Endodermal cell (in vitro differentiated cells): ENCODE data around the gene CYB5R3. TPM values are rescaled to one million over a fixed set of nuclear protein-coding genes. Genes with fewer than 3 reads are reported as not detected.
A peak's percentile ranks its signal among the peaks of the same experiment; 100 is the strongest.

ENCODE experiments used
- DNase-seq: peaks from one replicate; pipeline ENCODE4 v3.0.0-alpha.2; 2017
- H3K27ac ChIP-seq: 2 replicates; pipeline ENCODE4 v1.5.1; 2013; ENCODE audit warnings: mild to moderate bottlenecking, low read depth, low read length, moderate library complexity
- H3K27me3 ChIP-seq: 2 replicates; pipeline ENCODE4 v1.6.1; 2013; ENCODE audit warnings: mild to moderate bottlenecking, low read length, moderate library complexity; ENCODE audit not compliant: insufficient read depth, control insufficient read depth, poor library complexity, severe bottlenecking
- H3K36me3 ChIP-seq: 2 replicates; pipeline ENCODE4 v1.7.0; 2013; ENCODE audit warnings: mild to moderate bottlenecking, low read length, moderate library complexity; ENCODE audit not compliant: control insufficient read depth, insufficient read depth
- H3K4me1 ChIP-seq: one replicate; pipeline ENCODE4 v1.7.0; 2013; ENCODE audit warnings: low read length; ENCODE audit not compliant: control insufficient read depth, insufficient read depth
- H3K4me3 ChIP-seq: 2 replicates; pipeline ENCODE4 v1.5.1; 2013; ENCODE audit warnings: mild to moderate bottlenecking, low read length, moderate library complexity
- H3K9ac ChIP-seq: 2 replicates; pipeline ENCODE4 v1.6.1; 2013; ENCODE audit warnings: mild to moderate bottlenecking, low read length, moderate library complexity; ENCODE audit not compliant: poor library complexity, severe bottlenecking; ENCODE audit errors: extremely low read depth
- H3K9me3 ChIP-seq: 2 replicates; pipeline ENCODE4 v1.6.1; 2013; ENCODE audit warnings: mild to moderate bottlenecking, low read length, moderate library complexity; ENCODE audit not compliant: control insufficient read depth
- H3K27ac Mint-ChIP-seq: 2 replicates; pipeline ENCODE4 v1.8.0; 2020; ENCODE audit warnings: mixed read lengths
- H3K27me3 Mint-ChIP-seq: 2 replicates; pipeline ENCODE4 v1.8.0; 2021; ENCODE audit warnings: mild to moderate bottlenecking, mixed read lengths; ENCODE audit not compliant: insufficient read depth
- H3K36me3 Mint-ChIP-seq: 2 replicates; pipeline ENCODE4 v1.8.0; 2020; ENCODE audit warnings: low read depth, mixed read lengths
- H3K4me1 Mint-ChIP-seq: 2 replicates; pipeline ENCODE4 v1.8.0; 2020; ENCODE audit warnings: mixed read lengths
- H3K4me3 Mint-ChIP-seq: 2 replicates; pipeline ENCODE4 v1.8.0; 2020; ENCODE audit warnings: mild to moderate bottlenecking, moderate library complexity, mixed read lengths
- H3K9me3 Mint-ChIP-seq: 2 replicates; pipeline ENCODE4 v1.8.0; 2020; ENCODE audit warnings: mild to moderate bottlenecking, mixed read lengths
- WGBS, 2 experiments: methylation state at CpG; one replicate each; pipeline versions ENCODE4 v1.1.5 to v1.1.7; 2013; ENCODE audit warnings: missing lambda C conversion rate in 2 of 2, mixed read lengths in 1 of 2; ENCODE audit not compliant: insufficient coverage in 1 of 2, insufficient read length in 1 of 2; 5-methylcytosine and 5-hydroxymethylcytosine counted together
- total RNA-seq, 2 donors: library from RNA; stranded (reverse); fragmentation: NEBNext Ultra II Directional in 1 of 2; extraction: Animal tissue kit (Norgen Biotek cat#: 25700) in 1 of 2; gene quantifications; 2 replicates in 1 of 2; 3 replicates in 1 of 2; pipeline ENCODE4 v1.2.1, GENCODE V29; 2021
- TF ChIP-seq, protein P1 (sequence below): fragments of 200-600 bp; sonication (generic); conservative IDR thresholded peaks from 2 replicates; pipeline ENCODE4 v1.5.0; 2021; ENCODE audit warnings: antibody characterized with exemption, mild to moderate bottlenecking

CYB5R3 gene
- total RNA-seq, 2 donors from 2014 or later, result 89.5 to 92.4 TPM

DNA sequence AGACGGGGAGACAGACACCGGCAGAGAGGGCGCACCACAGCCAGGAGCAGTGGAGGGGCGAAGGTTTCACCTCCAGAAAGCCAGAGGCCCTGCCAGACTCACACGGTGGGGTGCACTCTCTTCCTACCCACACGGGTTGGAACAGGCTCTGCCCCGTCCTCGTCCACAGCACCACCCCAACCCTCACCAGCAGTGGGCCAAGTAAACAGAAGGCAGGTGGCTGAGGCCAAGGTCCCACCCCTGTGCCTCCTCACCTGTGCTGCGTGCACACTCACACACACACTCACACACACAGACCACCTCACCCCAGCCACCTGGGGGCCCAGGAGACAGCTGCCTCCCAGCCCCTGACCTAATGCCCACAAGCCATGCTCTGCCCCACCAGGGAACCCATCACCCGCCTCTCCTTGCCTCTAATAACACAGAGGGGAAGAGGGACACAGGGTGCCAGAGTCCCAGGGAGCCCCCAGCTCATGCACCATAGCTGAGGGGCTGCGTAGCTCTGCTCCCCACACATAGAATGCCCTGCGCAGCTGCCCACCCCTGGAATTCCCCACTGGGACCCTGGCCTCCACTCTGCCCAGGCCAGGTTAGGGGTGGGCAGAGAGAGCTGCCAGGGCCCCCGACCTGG is 3.1 kb downstream of the CYB5R3 start:
- peaks cover 33% of the 10 kb centered on the region for H3K4me1 Mint-ChIP-seq
- Histone ChIP-seq H3K9ac (no peak overlapping the region), H3K4me1 (peaks cover 5% of the 10 kb centered on the region), H3K27me3 (no peaks in the 10 kb centered on the region), H3K9me3 (no peaks in the 10 kb centered on the region), H3K36me3 (no peaks in the 10 kb centered on the region), H3K4me3 (no peak overlapping the region), H3K27ac (no peak overlapping the region)
- no peaks in the 10 kb centered on the region for H3K36me3 Mint-ChIP-seq
- no peak overlapping the region for H3K4me3 Mint-ChIP-seq
- H3K9me3 Mint-ChIP-seq, result no peaks in the 10 kb centered on the region
- H3K27ac Mint-ChIP-seq, result peak overlapping the region; percentile 78
- no peaks in the 10 kb centered on the region for H3K27me3 Mint-ChIP-seq
- peak; percentile 43 for DNase-seq
- TF ChIP-seq, protein P1, sequence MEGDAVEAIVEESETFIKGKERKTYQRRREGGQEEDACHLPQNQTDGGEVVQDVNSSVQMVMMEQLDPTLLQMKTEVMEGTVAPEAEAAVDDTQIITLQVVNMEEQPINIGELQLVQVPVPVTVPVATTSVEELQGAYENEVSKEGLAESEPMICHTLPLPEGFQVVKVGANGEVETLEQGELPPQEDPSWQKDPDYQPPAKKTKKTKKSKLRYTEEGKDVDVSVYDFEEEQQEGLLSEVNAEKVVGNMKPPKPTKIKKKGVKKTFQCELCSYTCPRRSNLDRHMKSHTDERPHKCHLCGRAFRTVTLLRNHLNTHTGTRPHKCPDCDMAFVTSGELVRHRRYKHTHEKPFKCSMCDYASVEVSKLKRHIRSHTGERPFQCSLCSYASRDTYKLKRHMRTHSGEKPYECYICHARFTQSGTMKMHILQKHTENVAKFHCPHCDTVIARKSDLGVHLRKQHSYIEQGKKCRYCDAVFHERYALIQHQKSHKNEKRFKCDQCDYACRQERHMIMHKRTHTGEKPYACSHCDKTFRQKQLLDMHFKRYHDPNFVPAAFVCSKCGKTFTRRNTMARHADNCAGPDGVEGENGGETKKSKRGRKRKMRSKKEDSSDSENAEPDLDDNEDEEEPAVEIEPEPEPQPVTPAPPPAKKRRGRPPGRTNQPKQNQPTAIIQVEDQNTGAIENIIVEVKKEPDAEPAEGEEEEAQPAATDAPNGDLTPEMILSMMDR, result no peak
- 91 to 94% methylated on average over 6 to 13 of the region's 13 CpGs for WGBS, 2 experiments

DNA sequence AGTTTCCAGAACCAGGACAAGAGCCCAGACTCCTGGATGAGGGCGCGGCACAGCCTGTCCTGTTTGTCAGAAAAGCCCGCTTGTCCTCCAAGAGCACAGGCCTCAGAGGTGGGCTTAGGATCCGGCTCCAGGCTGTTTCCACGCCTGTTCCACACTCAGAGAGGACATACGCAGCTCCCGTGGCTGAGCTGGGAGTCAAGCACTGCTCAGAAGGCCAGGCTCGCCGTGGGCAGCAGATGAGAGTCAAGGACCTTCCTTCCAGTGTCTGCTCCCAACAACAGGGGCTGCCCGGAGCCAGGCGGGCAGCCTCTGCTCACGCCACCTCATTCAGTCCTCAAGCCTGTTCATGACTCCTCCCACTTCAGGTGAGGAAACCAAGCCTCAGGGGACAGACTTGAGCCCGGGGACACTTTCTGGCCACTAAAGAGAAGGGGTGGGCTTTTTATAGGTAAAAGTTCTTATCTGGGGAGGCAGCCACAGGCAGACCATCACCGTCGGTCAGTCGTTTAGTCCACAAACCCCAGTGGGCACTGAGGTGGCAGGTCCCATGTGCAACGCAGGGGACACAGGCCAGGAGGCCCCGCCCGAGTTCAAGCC is 3.8 kb downstream of the CYB5R3 start:
- Mint-ChIP-seq H3K4me3 (no peak overlapping the region), H3K27me3 (no peaks in the 10 kb centered on the region)
- 81 to 83% methylated on average over 12 to 19 of the region's 19 CpGs for WGBS, 2 experiments

DNA sequence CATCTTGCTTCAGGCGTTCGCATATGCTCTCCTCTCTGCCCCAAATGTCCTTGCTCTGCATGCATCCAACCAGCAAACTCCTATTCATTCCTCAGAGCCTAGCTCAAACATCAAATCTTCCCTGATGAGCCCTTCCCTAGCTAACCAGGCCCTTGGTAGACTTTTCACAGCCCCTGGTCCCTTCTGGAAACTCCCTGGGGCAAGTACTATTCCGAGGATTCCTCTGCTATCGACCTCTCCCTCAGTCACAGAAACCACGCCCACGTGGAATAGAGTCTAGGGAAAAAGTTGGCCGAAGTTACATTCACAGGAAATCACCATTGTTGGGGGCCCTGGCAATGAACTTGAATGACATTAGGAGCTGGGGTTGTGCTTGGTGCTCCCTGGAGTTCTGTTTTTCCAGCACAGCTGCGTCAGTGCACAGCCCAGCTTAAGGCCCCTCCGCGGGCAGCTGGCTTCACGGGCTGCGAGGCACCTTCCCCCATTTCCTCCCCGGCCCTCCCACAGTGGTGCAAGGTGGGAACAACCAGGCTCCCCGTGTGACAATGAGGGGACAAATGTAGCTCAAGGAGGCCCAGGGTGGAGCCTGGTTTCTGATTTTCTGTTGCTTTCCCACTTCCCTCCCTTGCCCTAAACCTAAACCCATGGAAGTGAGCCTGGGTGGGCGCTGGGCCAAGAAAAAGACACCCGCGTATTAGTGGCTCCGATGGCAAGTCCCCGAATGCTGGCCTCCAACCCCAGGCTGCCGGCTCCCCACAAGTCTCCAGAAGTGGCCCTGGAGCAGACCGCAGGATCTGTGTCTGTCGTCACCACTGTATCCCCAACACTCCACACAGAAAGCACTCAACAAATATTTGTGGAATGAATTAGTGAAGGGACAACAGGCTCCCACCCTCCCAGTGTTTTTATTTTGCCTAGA is 4.5 kb downstream of the CYB5R3 start:
- Histone ChIP-seq H3K36me3 (no peaks in the 10 kb centered on the region), H3K27me3 (no peaks in the 10 kb centered on the region), H3K27ac (no peak overlapping the region), H3K4me1 (peaks cover 5% of the 10 kb centered on the region), H3K4me3 (no peak overlapping the region), H3K9me3 (no peaks in the 10 kb centered on the region), H3K9ac (no peak overlapping the region)
- WGBS, 2 experiments, result 76 to 83% methylated on average over 8 to 21 of the region's 22 CpGs
- Mint-ChIP-seq H3K4me1 (peaks cover 33% of the 10 kb centered on the region), H3K9me3 (no peaks in the 10 kb centered on the region), H3K4me3 (no peak overlapping the region), H3K36me3 (no peaks in the 10 kb centered on the region), H3K27ac (peak overlapping the region; percentile 78), H3K27me3 (no peaks in the 10 kb centered on the region)
- peak; percentile 48 for DNase-seq
- TF ChIP-seq, protein P1, result no peak

More for the DNA sequence above, 3.8 kb downstream of the CYB5R3 start:
- Histone ChIP-seq H3K27me3 (no peaks in the 10 kb centered on the region), H3K36me3 (no peaks in the 10 kb centered on the region), H3K9me3 (no peaks in the 10 kb centered on the region), H3K27ac (no peak overlapping the region), H3K9ac (no peak overlapping the region), H3K4me1 (peaks cover 5% of the 10 kb centered on the region), H3K4me3 (no peak overlapping the region)
- TF ChIP-seq, protein P1, result no peak
- no peaks in the 10 kb centered on the region for H3K36me3 Mint-ChIP-seq
- H3K4me1 Mint-ChIP-seq, result peaks cover 33% of the 10 kb centered on the region
- no peak for DNase-seq
- peak overlapping the region; percentile 78 for H3K27ac Mint-ChIP-seq
- no peaks in the 10 kb centered on the region for H3K9me3 Mint-ChIP-seq
